ELF-1 (cell line): ENCODE results near the gene SLC2A11.
"Not testable (repeated sequence)": the region's sequence is repeated elsewhere in the genome, so short reads cannot be mapped to it uniquely, and the experiment has no call there.

ENCODE experiments used
- DNase-seq: peaks from one replicate; pipeline ENCODE4 v3.0.0-alpha.2; 2016; ENCODE audit warnings: low read depth, low spot score

Gene SLC2A11

GRCh38 chr22:23847310-23847920, 10.3 kb upstream of the SLC2A11 start:
- no peak for DNase-seq

DNA sequence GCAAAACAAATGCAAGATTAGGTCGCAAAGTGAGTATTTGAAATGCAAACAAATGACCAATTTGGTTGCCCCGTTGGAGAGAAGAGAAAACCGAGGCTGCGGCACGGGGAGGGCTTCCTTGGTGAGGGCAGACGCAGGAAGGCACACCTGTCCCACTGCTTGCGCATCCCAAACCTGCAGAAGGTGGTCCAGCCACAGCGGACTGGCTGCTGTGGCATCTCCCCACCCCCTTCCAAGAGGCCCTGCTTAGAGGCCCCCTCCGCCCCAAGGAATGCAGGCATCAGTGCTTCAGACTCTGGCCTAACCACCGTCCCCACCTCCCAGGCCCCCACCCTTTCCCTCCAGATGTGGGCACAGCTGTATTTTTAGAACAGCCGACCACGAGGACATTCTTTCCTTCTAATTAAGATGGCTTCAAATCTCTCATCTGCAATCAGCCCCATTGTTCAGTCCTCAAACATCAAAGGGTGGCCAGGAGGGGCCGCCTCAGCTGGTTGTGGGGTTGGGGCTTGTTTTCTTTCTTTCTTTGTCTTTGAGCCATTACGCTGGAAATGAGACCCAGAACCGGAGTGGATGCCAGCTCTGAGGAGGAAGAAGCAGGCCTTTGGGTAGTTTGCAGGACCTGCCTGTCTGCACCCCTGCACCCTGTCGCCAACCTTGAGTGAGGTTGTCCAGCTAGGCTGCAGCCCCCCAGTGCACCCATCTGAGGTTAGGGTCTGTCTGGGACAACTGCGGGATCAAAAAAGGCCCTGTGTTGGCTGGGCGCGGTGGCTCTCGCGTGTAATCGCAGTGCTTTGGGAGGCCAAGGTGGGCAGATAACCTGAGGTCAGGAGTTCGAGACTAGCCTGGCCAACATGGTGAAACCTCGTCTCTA, 9.4 kb upstream of the SLC2A11 start:
- DNase-seq = peak; percentile 55

DNA sequence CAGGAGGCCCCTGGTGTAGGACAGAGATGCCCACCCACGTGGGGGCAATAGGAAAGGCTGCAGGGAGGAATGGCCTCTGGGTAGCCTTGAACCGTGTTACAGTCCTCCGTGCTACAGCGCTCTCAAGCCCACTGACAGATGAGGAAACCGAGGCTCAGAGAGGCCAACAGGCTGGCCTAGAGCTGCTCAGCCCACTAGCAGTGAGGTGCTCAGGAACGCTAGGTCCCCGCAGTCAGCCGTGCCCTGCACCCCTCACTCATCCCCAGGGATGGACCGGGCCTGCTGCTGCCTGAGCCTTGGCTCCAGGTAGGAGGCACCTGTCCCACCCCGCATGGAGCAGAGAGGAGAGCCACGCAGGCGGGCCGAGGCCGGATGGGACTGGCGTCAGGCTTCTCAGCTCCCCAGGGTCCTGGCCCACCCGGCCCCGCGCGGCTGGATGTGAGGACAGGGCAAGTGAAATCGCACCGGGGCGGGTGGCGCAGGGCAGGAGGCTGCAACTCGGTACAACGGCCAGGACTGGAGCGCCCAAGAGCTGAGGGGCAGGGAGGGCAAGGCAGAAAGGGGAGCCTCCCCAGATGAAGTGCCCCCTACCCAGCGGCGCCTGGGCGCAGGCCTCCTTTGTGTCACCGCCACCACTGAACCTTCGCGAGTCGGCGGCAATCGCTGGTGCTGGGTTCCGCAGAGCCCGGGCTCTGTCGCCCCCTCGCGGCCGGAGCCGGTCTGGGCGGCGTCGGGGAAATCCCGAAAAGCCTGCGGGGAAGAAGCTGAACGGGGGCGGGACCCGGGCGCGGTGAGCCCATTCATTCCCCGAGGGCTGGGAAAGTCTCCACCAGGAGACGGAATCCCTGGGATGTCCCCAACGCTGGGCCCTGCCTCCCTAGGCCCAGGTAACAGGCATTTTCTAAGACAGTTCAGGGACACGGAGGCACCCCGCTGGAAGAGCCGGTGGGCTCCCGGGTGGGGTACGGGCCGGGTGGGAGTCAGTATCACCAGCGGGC, 8.4 kb upstream of the SLC2A11 start:
- DNase-seq = peak; percentile 97

GRCh38 chr22:23850136-23850611, 7.5 kb upstream of the SLC2A11 start:
- DNase-seq = no peak

DNA sequence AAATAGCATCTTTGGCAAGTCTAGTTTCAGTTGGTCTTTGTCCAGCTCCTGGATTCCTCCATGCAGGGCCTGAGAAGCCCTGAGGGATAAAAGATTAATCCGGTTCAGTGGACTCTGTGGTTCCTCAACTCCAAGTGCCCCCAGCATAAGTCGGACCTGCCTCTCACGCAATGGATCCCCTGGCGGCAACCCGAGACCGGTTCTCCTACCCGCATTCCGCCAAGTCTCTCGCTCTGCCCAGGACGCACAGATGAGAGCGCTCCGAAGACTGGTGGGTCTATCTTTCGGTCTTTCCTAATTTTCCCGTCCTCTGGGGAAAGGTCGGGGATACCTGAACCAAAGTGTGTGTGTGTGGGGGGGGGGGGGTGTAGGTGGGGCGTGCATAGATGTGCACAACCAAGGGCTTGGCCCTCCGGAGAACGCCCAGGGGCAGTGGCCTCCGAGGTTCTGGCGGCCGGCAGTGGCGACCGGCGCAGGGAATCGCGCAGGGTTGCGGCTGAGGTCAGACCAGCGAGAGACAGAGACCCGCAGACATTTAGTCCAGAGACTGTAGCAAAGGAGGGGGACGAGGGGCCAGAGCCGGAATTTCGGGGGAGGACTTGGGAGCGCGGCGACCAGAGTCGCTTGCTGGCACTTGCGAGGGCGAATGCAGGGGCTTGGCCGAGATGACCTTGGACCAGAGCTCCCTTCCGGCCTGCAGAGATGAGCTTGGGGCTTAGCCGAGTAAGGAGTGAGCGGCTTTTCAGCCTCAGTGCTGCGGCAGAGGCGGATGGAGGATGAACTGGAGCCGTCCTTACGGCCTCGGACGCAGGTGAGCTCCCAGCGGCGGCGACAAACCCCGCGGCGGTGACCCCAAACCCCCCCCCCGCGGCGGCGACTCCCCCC, 712 bp upstream of the SLC2A11 start:
- DNase-seq = peak; percentile 81

GRCh38 chr22:23858484-23858815, 775 bp downstream of the SLC2A11 start:
- no peak for DNase-seq

DNA sequence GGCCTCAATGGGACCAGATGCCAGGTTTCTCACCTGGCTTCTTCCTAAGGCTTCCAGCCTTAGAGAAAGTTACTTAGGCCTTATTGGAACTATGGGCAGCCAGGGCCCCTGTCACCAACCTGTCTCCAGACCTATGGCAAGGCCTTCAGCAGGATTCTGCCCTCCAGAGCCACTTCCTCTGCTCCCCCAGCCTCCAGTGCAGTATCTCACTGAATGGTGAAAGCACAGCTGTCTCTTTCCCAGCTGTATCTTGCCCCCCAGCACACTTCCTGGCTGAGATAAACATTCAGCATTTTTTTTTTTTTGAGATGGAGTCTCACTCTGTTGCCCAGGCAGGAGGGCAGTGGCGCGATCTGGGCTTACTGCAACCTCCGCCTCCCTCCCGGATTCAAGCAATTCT, 1.5 kb downstream of the SLC2A11 start:
- no peak for DNase-seq

GRCh38 chr22:23860187-23860586, 2.5 kb downstream of the SLC2A11 start:
- DNase-seq = not testable (repeated sequence)

GRCh38 chr22:23862103-23862502, 4.4 kb downstream of the SLC2A11 start:
- DNase-seq = peak; percentile 62

DNA sequence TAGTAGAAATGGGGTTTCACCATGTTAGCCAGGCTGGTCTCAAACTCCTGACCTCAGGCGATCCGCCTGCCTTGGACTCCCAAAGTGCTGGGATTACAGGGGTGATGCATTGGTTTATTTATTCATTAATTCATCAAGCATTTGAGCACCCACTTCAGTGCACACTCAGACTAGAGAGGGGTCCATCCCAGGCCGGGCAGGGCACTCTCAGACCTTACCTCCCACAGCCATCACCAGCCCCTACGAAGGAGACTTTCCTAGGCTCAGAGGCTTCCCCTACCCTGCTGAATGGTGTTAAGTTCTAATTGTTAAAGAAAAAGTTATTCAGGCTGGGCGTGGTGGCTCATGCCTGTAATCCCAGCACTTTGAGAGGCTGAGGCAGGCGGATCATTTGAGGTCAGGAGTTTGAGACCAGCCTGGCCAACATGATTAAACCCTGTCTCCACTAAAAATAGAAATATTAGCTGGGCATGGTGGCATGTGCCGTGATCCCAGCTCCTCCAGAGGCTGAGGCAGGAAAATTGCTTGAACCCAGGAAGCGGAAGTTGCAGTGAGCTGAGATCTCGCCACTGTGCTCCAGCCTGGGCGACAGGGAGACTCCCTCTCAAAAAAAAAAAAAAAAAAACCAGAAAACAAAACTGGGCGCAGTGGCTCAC, 7.0 kb downstream of the SLC2A11 start:
- not testable (repeated sequence) for DNase-seq

DNA sequence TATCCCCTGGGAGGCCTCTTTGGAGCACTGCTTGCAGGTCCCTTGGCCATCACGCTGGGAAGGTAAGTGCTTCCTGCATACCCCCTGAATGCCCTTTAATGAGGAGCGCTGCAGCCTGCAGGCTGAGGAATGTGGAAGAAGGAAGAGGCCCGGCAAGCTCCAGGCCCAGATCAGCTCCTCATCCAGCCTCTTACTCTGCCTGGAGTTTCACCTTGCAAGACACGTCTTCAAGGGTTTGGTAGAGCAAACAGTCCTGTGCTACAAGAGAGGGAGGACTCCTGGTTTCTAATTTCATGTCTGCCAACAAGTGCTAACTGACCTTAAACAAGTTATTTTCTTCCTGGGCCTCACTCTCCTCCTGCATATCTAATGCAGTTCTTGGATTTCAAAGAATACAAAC, 10.9 kb downstream of the SLC2A11 start:
- no peak for DNase-seq

GRCh38 chr22:23874871-23875270, 17.2 kb downstream of the SLC2A11 start:
- DNase-seq = no peak

GRCh38 chr22:23875801-23876200, 18.1 kb downstream of the SLC2A11 start:
- no peak for DNase-seq

DNA sequence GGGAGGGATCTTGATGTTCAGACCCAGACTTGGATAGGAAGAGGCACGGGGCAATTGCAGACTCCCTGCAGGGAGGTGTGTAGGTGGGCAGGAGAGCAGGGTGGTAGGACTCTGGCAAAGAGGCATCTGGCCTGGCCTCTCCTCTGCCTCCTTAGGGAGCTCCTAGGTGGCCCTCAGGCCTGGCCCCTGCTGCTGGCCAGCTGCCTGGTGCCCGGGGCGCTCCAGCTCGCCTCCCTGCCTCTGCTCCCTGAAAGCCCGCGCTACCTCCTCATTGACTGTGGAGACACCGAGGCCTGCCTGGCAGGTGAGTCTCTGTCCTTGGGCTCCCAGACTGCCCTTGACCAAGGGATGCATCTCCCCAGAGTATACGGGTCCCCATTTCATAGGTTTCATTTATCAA, 19.9 kb downstream of the SLC2A11 start:
- no peak for DNase-seq

GRCh38 chr22:23878219-23878618, 20.5 kb downstream of the SLC2A11 start:
- DNase-seq = peak; percentile 19

- DNase-seq = no peak
These were observed 24.7 kb downstream of the SLC2A11 start for GRCh38 chr22:23882370-23882769.

DNA sequence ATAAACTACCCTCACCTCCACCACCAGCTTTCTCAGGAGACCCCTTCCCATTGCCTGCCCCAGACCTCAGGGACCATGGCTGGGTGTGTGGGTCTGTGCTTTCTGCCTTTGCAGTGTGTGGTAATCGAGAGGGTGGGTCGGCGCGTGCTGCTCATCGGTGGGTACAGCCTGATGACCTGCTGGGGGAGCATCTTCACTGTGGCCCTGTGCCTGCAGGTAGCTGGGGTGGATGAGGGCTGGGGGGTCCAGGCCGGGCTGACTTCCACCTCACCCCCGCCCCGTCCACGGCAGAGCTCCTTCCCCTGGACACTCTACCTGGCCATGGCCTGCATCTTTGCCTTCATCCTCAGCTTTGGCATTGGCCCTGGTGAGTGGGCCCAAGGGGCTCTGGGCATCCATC, 26.0 kb downstream of the SLC2A11 start:
- DNase-seq = no peak

GRCh38 chr22:23884140-23884539, 26.5 kb downstream of the SLC2A11 start:
- DNase-seq = no peak

GRCh38 chr22:23888615-23889401, 31.1 kb downstream of the SLC2A11 start:
- peak; percentile 53 for DNase-seq

DNA sequence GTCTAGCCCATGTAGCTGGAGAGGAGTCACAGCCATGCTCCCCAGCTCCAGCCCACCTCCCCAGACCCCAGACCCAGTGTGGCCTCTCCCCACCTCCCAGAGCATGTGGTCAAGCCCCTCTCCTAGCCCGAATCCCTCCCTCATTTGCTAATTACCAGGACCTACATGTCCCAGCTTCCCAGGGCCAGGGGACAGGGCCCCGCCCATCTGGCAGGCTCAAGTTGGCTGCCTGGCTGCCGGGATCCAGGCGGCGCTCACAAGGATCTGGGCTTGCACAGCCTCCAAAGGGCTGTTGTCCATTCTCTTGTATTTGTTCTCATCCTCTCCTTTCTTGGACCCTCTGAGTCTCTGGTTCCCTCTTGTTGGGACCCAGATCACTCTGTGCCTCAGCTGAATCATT, 31.9 kb downstream of the SLC2A11 start:
- DNase-seq = no peak
